ENCODE measurements around the gene NPR2. TPM values are rescaled to one million over a fixed set of nuclear protein-coding genes. Genes with fewer than 3 reads are reported as not detected.

Gene NPR2
- total RNA-seq, 1 experiment from 2014 or later = 18.8 TPM

DNA sequence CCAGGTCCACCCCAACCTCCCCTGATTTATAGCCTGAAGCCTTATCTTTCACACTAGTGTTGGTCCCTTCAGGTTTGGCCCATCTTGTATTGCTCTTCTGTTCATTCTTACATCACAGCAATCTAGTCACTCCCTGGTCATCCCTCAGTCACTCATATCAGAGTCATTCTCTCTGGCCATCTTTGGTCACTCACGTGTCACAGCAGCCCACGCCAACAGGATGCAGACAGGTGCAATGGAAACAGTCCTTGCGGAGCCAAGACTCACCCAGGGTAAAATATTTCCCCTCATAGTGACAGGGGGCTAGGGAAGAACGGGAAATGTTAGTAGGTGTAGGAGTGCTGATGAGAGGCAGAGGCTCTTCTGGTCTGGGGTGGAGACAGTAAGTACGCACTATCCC lies 37.9 kb upstream of the NPR2 start:
- H3K27me3 ChIP-seq (ENCODE audit: insufficient read depth, low read length) = no peaks in the 10 kb centered on the region
- no peak overlapping the region for H3K9ac ChIP-seq (ENCODE audit: low read length)
- no peak overlapping the region for H2AFZ ChIP-seq (ENCODE audit: low read depth, low read length, poor library complexity, severe bottlenecking)
- peaks cover 18 to 24% of the 10 kb centered on the region in 2 experiments; a peak in 3 of 4 replicates for H3K36me3 ChIP-seq (ENCODE audit: control insufficient read depth in 1 of 2, insufficient read depth in 2 of 2, low read length in 2 of 2)
- ChIA-PET CTCF (no interaction called here), RAD21 (ENCODE audit: low non-redundant PET in 1 of 2, low total read pairs in 2 of 2, uncharacterized antibody in 2 of 2, unreplicated experiment in 2 of 2) (no interaction called here), POLR2A (interaction anchor here (1.2 kb wide), 1 partner anchor 22 kb away, joined by 4 read pairs; the partner anchor contains the start of genes CREB3 and TLN1)
- intact Hi-C loops (cut with micrococcal nuclease) = no loop called here
- ATAC-seq (no peak), DNase-seq (ENCODE audit: low read depth, low spot score) (no peak)
- no peaks in the 10 kb centered on the region for H3K9me3 ChIP-seq (ENCODE audit: control insufficient read depth in 1 of 2, insufficient read depth in 1 of 2, low read depth in 1 of 2, low read length in 2 of 2)
- H3K4me3 ChIP-seq (replicated peaks in 1 of 2; ENCODE audit: low read depth in 1 of 2, low read length in 2 of 2) = no peak overlapping the region
- no peak overlapping the region for H3K27ac ChIP-seq (ENCODE audit: low read depth, low read length)
- no peak overlapping the region for H3K4me2 ChIP-seq (ENCODE audit: low read length)
- TF ChIP-seq SP1 (IDR thresholded peaks at IDR 0.05; ENCODE audit: low read depth) = no peak
- TF ChIP-seq CEBPB (IDR thresholded peaks at IDR 0.05; ENCODE audit: low read depth) = no peak
- TF ChIP-seq, protein P1, sequence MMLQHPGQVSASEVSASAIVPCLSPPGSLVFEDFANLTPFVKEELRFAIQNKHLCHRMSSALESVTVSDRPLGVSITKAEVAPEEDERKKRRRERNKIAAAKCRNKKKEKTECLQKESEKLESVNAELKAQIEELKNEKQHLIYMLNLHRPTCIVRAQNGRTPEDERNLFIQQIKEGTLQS (IDR thresholded peaks at IDR 0.05) = no peak
- no peak for TF ChIP-seq EZH2 (IDR thresholded peaks at IDR 0.05)
- TF ChIP-seq, protein P2, sequence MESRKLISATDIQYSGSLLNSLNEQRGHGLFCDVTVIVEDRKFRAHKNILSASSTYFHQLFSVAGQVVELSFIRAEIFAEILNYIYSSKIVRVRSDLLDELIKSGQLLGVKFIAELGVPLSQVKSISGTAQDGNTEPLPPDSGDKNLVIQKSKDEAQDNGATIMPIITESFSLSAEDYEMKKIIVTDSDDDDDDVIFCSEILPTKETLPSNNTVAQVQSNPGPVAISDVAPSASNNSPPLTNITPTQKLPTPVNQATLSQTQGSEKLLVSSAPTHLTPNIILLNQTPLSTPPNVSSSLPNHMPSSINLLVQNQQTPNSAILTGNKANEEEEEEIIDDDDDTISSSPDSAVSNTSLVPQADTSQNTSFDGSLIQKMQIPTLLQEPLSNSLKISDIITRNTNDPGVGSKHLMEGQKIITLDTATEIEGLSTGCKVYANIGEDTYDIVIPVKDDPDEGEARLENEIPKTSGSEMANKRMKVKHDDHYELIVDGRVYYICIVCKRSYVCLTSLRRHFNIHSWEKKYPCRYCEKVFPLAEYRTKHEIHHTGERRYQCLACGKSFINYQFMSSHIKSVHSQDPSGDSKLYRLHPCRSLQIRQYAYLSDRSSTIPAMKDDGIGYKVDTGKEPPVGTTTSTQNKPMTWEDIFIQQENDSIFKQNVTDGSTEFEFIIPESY (IDR thresholded peaks at IDR 0.05; ENCODE audit: extremely low read depth, insufficient replicate concordance, low read length) = no peak
- TF ChIP-seq POLR2A (IDR thresholded peaks at IDR 0.05; ENCODE audit: borderline replicate concordance, extremely low read depth, insufficient read depth, insufficient read length) = no peak
- TF ChIP-seq, protein P3, sequence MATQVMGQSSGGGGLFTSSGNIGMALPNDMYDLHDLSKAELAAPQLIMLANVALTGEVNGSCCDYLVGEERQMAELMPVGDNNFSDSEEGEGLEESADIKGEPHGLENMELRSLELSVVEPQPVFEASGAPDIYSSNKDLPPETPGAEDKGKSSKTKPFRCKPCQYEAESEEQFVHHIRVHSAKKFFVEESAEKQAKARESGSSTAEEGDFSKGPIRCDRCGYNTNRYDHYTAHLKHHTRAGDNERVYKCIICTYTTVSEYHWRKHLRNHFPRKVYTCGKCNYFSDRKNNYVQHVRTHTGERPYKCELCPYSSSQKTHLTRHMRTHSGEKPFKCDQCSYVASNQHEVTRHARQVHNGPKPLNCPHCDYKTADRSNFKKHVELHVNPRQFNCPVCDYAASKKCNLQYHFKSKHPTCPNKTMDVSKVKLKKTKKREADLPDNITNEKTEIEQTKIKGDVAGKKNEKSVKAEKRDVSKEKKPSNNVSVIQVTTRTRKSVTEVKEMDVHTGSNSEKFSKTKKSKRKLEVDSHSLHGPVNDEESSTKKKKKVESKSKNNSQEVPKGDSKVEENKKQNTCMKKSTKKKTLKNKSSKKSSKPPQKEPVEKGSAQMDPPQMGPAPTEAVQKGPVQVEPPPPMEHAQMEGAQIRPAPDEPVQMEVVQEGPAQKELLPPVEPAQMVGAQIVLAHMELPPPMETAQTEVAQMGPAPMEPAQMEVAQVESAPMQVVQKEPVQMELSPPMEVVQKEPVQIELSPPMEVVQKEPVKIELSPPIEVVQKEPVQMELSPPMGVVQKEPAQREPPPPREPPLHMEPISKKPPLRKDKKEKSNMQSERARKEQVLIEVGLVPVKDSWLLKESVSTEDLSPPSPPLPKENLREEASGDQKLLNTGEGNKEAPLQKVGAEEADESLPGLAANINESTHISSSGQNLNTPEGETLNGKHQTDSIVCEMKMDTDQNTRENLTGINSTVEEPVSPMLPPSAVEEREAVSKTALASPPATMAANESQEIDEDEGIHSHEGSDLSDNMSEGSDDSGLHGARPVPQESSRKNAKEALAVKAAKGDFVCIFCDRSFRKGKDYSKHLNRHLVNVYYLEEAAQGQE (IDR thresholded peaks at IDR 0.05; ENCODE audit: low read depth) = no peak
- TF ChIP-seq YY1 (IDR thresholded peaks at IDR 0.05; ENCODE audit: extremely low read depth, insufficient replicate concordance, low read depth, low read length) = no peak
- no peak for TF ChIP-seq SRF (IDR thresholded peaks at IDR 0.05; ENCODE audit: low read depth)
- no peak for TF ChIP-seq EZH2phosphoT487 (IDR thresholded peaks at IDR 0.05; ENCODE audit: borderline replicate concordance)
- TF ChIP-seq CBX3 (IDR thresholded peaks at IDR 0.05; ENCODE audit: low read depth) = no peak
- TF ChIP-seq TCF7L2 (IDR thresholded peaks at IDR 0.05; ENCODE audit: borderline replicate concordance, extremely low read depth, insufficient read depth, insufficient read length) = no peak
- no peak for TF ChIP-seq RAD21 (IDR thresholded peaks at IDR 0.05; ENCODE audit: low read depth)
- no peak for TF ChIP-seq JUND (IDR thresholded peaks at IDR 0.05)
- no peak for TF ChIP-seq SIN3A (IDR thresholded peaks at IDR 0.05; ENCODE audit: low read depth)
- TF ChIP-seq ZFX (IDR thresholded peaks at IDR 0.05) = no peak
- TF ChIP-seq EGR1 (IDR thresholded peaks at IDR 0.05; ENCODE audit: low read depth) = no peak
- TF ChIP-seq FOSL1 (IDR thresholded peaks at IDR 0.05; ENCODE audit: low read depth) = no peak
- TF ChIP-seq, protein P4, sequence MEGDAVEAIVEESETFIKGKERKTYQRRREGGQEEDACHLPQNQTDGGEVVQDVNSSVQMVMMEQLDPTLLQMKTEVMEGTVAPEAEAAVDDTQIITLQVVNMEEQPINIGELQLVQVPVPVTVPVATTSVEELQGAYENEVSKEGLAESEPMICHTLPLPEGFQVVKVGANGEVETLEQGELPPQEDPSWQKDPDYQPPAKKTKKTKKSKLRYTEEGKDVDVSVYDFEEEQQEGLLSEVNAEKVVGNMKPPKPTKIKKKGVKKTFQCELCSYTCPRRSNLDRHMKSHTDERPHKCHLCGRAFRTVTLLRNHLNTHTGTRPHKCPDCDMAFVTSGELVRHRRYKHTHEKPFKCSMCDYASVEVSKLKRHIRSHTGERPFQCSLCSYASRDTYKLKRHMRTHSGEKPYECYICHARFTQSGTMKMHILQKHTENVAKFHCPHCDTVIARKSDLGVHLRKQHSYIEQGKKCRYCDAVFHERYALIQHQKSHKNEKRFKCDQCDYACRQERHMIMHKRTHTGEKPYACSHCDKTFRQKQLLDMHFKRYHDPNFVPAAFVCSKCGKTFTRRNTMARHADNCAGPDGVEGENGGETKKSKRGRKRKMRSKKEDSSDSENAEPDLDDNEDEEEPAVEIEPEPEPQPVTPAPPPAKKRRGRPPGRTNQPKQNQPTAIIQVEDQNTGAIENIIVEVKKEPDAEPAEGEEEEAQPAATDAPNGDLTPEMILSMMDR (IDR thresholded peaks at IDR 0.05 in 2 of 3, conservative IDR thresholded peaks at IDR 0.05 in 1 of 3; ENCODE audit: borderline replicate concordance in 1 of 3, insufficient read depth in 1 of 3, low read depth in 2 of 3, low read length in 2 of 3) = no peak
- BruUV-seq (replicated peaks) = no TSS peak
- H3K4me1 ChIP-seq (ENCODE audit: control insufficient read depth in 1 of 2, insufficient read depth in 2 of 2, low read length in 2 of 2) = peaks cover 13 to 25% of the 10 kb centered on the region in 2 experiments
- no peaks in the 10 kb centered on the region for H4K20me1 ChIP-seq (ENCODE audit: insufficient read depth)
- no peaks in the 10 kb centered on the region for H3K9me2 ChIP-seq (ENCODE audit: insufficient read depth)
- peaks cover 28% of the 10 kb centered on the region for H3K79me2 ChIP-seq (ENCODE audit: insufficient read depth, low read length)
